CD4-positive, alpha-beta T cell treated with Interleukin-4 for 4 hours (primary cell): ENCODE data around the gene CDC7.
A peak's percentile ranks its signal among the peaks of the same experiment; 100 is the strongest.
"Not testable (repeated sequence)": the region's sequence is repeated elsewhere in the genome, so short reads cannot be mapped to it uniquely, and the experiment has no call there.

Source experiments
- DNase-seq: peaks from one replicate; pipeline ENCODE4 v3.0.0-alpha.2; 2020

CDC7 gene

DNA sequence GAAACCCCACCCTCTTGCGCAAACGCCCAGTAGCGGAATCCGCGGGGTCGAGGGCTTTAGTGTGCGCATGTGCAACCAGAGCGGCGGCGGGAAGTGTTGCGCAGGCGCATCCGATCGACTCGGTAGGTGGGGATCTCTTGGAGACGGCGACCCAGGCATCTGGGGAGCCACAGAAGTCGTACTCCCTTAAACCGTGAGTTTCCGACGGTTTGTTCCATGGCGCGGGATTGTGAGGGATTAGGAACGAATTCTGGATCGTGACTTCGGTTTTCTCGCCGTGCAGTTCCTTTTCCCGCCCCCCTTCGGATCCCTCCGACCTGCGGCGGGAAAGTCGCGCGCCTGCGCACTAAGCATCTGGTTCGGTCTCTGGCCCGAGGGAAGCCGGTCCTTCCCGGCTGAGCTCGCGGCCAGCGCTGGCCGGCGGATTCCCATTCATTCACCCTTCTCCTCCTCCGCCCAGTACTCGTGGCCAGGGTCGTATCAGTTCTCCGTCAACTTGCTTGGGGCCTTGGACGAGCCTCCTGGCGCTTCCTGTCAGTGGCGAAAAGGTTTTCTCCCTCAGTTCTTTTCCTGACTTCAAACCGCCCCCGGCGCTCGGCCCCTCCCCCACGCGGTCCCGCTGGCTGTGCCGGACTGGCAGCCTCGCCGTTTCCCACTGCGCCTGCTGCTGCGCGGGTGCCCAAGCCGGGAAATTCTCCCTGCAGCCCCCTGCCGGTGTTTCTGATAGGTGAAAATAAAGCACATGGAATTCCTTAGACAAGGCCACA lies at the start of gene CDC7:
Gene CDC7 (plus strand): TSS at position 96 of the 767 bp plus-strand sequence. CDS start 866 bp downstream, outside the sequence.
- DNase-seq: peak; percentile 82

DNA sequence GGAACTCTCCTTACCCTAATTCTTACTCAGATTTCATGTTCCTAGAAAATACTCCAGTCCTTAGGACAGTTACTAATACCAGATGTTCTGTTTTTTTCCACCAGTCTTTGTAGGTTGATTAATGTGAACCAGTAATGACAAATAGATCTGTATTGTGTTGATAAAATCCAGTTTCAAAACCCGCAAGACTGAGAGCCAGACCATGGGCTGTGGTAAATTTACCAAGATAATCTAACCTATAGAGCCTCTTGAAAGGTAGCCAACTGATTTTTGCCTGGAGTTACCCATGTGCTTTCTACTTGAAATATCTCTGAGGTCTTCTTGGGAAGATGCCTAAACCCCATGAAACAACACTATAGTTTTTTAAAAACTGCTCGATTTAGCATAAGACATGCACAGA lies 46.5 kb upstream of the CDC7 start:
- DNase-seq: no peak

DNA sequence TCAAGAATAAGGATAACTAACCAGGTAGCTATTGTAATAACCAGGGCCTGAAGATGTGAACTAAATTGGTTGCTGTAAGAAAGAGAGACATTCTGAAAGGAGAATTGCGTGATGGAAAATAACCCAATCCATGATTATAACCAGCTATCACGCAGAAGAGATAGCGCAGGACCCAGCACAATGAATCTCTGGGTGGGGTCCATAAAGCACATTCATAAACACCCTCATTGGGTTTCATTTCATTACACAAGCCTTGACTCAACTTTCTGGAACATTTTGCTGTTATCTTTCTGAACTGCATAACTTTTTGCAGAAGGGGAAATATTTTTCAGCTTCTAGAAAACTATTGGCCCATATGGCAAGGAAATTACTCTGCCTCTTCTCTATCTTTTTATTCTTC lies 45.3 kb upstream of the CDC7 start:
- no peak for DNase-seq

DNA sequence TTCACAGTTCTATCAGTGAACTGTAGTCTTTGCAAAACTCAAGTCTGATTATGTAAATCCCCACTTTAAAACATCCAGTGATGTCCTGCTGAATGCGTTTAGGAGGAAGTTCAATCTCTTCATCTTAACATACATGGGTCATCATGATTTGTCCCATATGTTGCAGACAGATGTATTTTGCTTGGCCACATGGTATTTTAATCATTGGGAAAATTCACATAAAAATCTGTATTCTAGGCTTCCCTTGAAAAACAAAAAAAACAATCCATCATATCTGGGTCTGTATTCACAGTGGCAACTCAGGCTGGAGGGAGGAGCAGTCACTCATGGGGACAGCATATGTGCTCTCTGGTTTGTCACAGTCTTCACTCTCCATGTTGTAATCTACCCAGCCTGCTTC lies 44.8 kb upstream of the CDC7 start:
- DNase-seq: no peak

DNA sequence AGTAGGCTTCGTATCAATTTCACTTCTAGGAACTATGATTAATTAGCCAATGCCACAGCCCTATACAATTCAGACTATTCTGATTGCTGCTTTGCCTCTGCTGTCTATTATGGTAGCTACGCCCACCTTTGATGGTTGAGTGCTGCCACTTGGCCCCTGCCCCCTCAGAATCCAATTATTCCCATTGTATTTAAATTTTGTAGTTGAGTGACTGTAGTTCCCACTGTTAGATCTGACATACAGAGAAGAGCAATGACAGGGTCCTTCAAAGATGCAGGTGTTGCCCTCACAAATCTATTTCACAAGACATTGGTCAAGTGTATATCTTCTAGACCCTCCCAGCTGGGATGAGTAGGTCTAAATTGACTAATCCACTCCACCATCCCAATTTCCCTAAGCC lies 35.3 kb upstream of the CDC7 start:
- DNase-seq: not testable (repeated sequence)

DNA sequence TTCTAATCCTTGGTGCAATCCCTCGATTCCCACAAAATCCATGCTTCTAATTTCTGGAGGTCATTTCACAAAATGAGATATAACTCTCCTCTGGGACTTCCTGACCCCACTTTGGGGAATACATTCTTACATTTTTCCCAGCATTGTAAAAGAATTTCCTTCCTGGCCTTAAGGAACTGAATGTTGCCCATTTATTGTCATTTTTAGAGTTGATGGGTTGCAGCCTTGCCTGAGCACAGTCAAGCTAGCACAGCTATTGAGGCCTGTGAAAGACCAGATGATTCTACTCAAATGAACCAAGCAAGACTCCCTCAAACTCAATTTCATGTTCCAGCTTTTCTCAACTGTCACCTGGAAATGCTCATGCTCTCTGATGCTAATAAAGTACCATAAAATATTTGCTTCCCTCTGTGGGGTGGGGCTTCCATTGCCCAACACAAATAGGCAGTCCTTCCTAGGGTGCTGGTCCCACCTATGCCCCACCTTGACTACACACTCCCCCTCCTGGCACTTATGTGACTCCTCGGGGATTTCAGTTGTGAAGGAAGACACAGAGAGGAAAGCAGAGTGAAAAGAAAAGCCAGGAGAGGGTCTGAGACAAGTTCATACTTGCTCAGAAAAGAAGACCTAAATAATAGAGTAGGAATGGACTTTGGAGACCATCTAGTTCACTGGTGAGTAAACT lies 24.0 kb upstream of the CDC7 start:
- DNase-seq: no peak

DNA sequence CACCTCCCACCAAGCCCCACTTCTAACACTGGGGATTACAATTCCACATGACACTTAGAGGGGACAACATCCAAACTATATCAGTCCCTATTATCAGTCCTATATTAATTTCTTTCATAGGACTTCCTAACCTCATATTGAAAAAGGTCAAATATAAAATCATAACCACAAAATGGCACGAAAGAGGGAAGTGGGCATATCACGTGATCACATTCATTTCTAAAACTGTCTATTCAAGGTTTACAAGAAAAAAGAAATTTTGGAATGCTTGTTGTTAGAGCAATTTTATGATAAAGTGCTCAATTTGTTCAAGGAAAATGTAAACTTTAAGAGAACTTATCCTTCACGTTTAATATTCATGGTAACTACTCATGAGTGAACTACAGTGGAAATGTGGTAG lies 13.2 kb upstream of the CDC7 start:
- DNase-seq: no peak

DNA sequence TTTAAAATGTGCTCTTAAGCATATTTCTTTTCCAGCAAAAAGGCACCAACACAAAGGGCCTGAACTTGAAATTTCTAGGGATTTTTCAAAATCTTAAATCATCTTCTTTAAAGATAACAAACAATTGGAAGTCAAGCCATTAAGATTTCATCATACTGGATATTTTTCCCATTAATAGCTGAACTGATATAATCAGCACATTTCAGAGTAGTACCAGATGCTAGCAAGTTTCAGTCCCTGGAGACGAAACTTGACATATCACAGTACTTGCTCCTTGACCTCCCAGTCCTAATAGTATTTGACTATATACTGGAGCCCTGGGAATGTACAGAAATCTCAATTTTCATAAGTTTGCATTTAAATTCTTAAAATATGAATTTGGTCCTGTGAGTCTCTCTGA lies 10.2 kb upstream of the CDC7 start:
- DNase-seq: no peak

DNA sequence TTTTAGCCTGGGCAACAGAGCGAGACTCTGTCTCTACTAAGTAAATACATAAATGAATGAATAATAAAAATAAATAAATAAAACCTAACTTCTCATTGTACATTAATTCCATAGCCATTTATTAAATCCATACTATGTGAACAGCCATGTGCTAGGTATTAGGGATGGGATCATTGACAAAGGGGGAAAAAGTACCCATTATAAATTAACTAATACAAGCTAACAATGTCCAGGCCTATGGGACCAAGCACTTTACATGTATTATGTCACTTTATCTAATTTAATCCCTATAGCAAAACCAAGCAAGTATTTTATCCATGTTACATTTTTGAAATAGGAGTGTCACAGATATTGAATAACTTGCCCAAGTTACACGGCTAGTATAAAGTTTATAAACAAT lies 2.6 kb upstream of the CDC7 start:
- no peak for DNase-seq

DNA sequence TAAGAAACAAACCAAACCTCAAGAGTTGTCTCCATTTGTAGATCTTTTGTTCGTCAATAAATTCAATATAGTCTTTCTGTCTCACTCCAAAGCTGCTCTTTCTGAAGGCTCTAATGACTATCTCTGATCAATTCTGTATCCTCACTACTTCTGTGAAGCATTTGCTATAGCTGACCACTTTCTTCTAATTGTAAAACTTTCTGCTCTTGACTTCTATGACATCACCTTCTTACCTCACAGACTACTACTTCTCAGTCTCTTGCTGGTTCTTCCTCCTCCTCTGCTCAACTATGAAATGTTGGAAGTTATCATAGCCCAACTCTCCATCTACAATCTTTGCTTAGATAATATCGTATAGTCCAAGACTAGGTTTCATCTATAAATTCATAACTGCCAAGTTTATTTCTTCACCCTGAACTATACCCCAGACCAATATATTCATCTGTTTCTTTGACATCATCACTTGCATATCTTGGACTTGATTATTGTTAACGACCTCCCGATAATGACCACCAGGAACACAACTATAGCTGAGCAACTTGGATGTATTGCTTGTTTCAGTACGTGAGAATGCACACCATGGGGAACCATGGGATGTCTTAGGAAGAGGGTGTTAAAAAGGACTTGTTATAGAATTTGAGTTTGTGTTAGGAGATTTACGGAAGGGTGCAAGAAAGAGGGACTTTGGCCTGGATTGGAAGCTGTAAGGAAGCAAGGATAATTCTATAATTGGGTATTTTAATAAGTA lies 2.0 kb upstream of the CDC7 start:
- no peak for DNase-seq

DNA sequence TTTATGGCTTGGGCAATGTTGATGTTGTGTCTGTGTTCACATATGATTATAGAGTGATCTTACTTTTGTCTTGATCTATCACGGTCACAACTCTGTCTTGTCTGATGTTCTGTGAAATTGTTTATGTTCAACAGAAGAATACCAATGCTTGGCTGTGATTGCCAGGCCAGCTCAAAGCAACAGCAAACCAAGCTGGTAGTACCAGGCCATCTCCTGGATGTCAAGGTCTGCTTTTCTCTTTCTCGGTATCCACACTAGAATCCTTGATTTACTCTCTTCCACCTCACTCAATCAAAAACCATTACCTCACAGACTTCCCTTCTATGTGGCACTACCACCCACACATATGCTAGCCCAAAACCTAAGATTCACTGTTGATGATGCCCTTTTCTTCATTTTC lies 1.3 kb upstream of the CDC7 start:
- DNase-seq: no peak

DNA sequence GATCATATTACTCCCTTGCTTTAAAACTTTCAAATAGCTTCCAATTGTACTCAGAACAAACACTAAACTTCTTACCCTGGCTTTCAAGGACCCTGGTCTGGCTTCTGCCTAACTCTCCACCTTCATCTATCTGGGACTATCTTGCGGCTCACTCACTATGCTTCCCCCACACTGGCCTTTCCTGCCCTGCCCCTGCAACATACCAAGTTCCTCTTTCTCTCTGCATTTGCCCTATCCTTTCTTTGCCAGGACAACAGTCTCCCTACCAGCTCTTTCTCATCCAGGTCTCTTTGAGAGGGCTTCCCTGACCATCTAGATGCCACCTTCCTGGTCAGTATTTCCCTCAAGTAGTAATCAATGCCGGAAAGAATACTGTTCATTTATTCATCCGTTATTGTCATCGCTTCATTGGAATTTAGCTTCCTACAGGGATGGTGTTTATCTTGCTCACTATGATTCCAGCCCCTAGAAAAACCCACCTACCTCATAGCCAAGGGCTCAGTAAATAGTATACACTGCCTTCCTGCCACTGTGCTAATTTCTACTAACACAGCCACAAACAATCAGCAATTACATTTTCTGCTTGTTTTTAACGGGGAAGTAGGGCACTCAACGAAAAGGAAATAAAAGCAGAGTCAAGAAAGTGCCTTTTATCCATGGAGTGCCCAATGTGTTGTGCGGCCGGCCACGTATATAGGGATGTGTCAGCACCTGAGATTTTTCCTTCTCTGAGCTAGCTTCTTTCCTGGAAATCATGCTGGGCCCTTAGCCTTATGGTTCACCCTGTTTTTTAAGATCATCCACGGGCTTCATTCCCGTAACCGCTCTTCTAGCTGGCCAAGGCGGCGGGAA lies 521 bp upstream of the CDC7 start:
- peak; percentile 5 for DNase-seq

DNA sequence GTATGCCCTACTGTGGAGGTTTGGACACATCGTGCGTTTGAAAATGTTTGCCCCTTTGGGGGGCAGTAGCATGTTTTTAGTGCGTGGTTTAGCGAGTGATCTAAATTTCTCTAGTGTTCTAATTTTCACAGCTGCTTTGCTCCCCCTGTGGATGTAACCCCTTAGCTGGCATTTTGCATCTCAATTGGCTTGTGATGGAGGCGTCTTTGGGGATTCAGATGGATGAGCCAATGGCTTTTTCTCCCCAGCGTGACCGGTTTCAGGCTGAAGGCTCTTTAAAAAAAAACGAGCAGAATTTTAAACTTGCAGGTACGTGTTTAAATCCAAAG lies 836 bp downstream of the CDC7 start:
- DNase-seq: no peak

DNA sequence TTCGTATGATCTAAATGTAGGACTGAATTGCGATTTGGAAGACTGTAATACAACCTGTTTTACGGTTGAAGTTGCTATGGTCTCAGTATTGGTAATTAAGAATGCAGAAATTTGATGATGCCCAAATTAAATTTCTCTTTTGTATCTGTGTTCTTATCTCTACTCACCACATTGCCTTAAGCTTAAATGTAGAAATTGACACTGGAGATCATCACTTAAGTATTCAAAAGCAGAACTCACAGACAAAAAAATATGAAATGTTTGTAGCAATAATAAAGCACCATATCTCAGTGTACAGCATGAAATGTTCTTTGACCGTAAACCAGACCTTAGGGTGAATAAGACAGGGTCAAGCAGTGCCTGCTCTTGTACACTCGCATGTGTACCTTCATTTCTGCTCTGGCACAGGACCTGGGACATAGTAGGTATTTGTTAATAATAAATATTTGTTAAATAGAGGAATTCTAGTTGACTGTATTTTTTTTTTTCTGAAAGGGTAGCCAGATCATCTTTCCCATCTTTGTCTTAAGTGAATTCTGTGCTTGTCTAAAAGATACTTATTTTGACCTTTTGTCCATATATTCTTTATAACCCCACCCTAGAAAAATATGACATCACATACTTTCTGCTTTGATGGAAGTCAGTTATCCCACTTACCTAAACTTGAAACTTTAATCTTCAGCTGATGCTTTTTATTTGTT lies 1.5 kb downstream of the CDC7 start:
- no peak for DNase-seq

DNA sequence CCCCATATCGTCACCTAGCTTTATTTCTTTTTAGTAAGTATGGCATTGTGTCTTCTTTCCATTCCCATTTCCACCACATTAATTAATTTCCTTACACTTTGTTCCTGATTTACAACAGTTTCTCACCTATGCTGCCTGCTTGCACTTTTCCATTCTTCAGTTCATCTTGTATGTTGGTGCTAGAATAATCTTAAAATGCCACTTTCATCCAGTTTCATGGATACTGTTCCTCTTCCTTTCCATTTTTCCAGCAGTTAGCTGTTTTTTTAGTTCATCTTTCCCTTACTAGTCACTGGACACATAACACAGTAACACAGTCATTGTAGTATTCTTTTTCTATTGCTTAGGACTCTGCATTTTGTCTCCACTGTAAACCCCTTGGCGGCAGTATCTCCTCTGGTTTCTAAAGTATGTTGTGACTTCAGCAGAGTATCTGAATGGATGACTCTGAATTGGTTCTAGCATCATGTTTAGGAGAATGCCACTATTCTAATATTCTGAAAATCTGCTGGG lies 2.1 kb downstream of the CDC7 start:
- peak; percentile 15 for DNase-seq

DNA sequence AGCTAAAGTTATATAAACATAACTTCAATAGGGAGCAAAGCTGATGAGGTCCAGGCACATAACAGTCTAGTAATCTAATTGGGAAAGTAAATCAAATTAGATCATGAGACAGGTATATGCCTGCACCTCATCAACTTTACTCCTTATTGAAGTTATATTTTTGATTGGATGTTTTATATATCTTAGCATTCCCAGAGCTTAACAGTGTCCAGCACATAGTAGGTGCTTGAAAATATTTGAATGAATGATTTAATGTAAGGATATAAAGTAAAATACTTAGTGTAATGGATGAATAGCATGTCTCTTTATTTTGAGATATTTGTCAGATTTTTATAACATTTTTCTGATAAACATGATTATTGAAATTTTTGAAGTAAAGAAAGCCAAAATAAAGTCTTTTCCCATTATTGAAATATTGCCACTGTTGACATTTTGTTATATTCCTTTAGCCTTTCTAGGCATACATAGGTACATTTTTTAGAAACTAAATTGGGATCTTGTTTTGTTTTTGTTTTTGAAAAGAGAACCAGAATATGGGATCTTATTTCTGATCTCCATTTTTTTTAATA lies 2.8 kb downstream of the CDC7 start:
- DNase-seq: no peak

DNA sequence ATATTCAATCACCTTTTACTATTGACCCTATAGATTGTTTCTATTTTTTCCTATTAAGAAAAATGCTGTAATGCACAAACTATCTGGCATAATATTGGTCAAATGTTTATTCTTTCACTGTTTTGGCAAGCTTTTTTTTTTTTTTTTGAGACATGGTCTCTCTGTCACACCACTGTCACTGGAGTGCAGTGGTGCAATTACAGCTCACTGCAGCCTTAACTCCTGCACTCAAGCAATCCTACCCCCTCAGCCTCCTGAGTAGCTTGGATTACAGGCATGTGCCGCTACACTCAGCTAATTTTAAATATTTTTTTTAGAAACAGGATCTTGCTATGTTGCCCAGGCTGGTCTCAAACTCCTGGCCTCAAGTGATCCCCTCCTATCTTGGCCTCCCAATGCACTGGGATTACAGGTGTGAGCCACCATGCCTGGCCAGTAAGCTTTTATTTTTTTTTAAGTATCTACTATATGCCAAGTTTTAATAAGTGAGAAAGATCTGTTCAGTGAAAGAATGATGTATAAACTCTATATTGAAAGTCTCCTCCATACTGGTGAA lies 3.4 kb downstream of the CDC7 start:
- DNase-seq: no peak

DNA sequence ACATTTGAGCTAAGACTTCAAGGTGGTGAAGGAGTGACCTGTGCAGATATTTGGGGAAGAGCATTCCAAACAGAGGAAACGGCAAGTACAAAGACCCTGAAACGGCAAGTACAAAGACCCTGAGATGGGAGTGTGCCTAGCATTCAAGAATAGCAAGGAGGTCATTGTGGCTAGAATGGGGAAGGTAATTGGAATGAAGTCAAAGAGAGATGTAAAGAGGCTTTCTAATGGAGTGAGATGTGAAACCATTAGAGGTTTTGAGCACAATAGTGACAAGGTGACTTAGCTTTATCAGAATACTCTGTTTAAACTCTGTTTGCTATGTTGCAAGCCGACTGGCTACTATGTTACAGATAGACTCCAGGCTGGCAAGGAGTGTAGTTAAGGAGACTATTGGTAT lies 4.4 kb downstream of the CDC7 start:
- DNase-seq: no peak

DNA sequence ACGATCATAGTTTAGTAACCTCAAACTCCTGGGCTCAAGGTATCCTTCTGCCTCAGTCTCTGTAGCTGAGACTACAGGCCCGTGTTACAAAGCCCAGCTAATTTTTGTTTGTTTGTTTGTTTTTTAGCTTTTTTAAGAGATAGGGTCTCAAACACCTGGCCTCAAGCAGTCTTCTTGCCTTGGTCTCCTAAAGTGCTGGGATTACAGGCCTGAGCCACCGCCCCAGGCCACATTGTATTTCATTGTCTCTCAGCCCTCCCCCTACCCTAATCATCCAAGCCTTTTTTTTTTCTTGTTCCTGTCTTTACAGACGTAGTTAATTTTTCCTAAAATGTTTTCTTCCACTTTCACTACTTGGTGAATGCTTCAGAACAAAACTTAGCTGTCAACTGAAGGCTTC lies 5.4 kb downstream of the CDC7 start:
- DNase-seq: no peak

DNA sequence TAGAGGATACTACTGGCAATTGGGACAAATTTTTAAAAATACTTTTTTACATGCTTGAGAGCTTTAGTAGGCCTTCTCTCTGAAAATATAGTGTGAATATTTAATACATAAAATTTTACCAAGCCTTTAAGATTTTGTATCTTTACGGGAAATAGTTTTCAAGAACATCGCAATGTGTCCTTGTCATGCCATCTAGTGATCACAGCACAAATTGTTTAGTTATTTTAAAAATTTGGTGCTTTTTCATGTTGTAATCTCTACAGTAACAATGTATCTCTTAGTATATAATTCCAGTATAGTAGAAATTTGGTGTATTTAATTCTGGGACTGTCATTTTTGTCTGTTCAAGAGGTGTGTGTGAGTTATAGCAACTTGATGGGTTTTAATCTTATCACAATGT lies 6.7 kb downstream of the CDC7 start:
- DNase-seq: no peak

DNA sequence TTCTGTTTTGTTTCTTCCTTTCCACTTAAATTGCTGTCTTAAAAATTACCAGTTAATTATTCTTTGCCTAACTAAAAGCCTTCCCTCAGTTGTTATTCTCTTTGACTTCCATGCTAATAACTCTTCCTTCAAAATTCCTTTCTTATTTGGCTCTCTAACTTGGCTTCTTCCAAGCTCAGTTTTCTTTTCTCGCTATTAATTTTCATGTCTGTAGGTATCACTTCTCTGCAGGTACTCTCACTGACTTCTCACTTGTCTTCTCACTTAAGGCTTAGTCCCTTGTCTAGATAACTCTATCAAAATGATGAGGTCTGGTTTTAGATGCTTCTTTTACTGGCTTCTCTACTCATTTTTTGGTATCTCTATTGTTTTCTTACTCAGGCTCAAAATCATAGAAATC lies 10.1 kb downstream of the CDC7 start:
- DNase-seq: no peak

DNA sequence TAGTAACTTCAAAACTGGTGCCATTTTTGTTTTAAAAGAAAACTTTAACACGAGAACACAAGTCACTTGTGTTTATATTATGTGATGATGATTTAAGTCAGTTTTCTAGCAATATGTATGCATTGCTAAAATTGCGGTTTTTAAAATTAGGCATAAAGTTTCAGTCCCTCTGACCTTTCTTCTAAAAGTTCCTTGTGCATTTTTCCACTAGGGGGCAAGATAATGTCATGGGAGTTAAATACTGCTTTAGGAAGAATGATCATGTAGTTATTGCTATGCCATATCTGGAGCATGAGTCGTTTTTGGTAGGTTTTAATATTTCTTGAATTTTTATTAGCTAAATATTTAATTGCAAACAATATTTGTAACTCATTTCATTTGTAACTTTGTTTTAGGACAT lies 10.7 kb downstream of the CDC7 start:
- peak; percentile 59 for DNase-seq
